Brain pericyte (primary cell): ENCODE measurements around the gene NID2.

ENCODE experiments used
- DNase-seq: peaks from one replicate; pipeline ENCODE4 v3.0.0-alpha.2; 2012; ENCODE audit warnings: low read depth, low spot score

NID2 gene

DNA sequence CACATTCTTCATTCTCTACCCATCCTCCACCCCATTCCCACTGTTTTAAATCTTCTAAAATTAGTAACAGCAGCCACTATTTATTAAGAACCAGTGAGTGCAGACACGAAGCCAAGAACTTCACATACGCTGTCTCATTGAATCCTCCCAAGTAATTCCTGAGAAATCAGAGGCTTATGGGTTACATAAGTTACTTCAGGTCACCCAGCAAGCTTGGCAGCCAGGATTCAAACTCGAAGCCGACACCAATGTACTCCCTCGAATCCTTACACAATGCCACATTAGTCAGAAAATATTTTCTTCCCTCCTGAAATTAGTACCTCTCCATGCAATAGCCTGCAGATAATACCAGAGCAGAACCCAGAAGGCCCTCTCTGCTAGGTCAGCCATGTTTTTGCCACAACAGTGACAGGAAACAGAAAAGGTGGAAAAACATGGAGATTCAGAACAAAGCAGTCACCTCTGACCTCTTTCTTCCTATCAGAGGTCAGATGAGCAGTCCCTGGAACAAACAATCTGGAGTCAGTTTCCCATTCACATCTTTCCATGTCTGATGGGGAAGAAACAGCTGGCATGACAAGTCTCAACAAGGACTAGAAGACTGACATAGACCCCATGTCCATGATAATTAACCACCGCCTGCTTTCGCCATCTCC lies 16.4 kb downstream of the NID2 start:
- DNase-seq, result no peak

DNA sequence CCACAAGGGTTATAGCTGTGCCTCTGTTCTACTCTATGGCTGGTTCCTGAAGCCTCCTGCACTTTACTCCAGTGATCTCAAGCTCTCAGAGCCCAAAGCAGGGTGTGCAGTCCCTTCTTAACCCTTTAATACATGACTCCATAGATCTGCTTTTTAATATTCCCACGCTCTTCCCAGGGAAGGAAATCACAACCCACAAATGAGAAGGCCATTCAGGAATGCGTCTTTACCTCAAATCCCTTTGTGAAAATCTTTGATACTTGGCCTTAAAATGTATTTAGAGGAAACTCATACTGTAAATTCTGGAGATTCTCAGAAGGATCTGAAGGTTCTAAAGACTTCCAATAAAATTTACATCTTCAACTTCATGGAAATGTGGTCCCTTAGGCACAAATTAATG lies 17.0 kb downstream of the NID2 start:
- no peak for DNase-seq

DNA sequence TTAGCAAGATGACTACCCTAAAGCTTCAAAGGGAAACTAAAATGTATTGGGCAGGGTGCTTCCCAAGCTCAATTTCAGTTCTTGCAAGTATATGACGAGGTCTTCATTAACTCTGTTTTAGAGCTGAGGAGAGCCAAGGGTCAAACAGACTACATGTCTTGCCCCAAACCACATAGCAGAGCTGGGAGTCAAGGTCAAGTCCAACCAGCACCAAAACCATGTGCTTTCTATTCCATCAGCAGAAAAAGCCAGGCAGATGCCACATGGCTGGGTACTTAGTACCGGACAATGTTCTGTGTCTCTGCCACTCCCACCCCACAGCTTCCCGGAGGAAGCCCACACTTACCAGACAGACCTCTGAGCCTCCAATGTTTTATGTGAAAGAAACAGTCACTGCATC lies 17.6 kb downstream of the NID2 start:
- DNase-seq, result no peak

DNA sequence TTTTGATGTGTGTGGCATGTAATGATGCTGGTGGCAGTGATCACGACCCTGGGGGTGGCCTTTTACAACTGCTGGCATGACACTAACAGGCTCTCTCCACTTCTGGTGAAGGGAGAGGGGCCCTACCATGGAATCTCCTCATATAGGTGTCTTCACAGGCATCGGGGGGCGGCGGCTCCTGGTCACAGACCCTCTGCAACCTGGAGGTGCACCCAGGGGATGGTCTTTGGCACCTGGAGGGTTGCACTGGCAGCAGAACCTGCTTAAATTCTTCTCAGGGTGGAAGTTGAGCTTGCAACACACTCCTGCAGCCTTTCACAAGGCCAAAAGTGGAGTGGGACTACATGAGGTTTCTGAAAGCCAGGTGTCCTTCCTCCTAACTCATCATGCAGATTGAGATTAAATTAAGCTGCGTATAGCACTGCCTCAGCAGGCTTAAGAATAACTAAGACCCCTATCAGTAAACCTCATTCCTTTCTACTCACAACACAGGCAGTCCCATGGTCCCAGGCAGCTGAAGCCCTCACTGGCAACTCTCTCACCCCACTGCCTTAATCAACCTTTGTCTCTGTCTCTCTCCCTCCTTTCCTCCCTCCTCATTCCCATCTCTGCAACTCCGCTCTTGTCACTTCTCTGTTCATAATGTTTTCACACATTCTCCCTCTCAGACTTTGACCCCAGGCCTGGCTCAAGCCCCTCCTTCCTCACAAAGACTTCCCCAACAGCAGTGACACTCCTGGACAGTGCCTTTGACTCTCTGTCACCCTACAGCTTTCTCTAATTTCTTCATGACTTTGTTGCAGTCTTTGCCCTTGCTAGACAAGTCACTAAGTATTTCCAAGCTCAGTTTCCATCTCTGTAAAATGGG lies 18.9 kb downstream of the NID2 start:
- DNase-seq, result no peak

DNA sequence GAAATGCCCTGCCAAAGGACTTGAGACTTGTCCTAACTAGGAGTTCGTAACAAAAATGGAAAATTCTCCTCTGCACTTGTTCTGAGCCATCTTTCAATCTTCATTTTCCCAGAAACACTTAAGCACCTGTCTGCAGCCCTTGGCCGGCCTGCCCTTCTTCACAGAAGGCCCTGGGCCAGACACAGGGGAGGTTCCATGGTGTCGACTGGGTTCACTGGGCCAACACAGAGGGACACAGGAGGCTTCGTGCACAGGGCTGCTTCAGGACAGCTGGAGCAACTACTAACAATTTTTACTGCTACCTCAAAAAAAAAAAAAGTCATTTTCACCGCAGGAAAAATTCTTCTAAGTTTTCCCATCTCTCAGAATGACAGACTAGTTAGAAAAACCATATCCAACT lies 19.6 kb downstream of the NID2 start:
- DNase-seq, result no peak

DNA sequence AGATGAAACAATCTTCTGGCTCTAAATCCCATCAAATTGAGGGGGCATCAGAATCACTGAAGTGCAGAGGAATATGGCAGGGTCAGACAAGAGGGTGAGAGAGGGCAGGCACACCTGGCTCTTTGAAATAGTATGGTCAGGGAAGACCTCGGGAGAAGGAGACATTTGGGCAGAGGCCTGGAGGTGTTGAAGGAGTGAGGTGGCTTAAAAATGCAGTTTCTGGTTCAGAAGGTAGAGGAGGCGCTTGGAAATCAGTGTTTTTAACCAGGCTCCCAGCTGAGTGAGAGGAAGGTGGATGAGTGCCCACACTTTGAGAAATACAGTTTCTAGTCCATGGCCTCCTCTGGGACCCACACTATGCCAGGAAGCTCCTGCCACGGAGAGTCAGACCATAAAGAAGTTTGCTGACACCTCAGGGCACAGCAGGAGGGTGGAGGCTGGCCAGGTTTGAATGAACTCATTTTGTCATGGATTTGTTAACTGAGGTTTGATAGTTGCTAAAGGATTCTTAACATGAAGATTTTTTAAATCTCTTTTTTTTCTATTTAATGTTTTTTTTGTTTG lies 20.1 kb downstream of the NID2 start:
- no peak for DNase-seq

DNA sequence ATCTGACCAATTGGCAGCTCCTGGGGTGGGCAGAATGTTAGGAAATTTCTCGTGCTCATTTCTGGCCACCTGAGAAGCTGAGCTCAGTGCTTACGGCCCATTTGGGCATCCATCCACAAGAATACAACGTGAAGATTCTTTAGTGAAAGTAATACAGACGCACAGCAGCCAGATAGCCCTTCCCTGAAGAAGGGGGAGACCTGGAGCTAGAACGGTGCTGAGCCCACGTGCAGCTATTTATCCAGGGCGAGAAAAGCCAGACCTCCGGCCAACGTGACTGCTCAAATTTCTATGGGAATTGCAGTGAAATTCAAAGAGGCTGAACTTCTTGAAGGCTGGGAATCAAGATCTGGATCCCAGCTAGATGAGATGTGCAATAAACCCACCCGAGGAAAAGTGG lies 20.7 kb downstream of the NID2 start:
- DNase-seq, result no peak

DNA sequence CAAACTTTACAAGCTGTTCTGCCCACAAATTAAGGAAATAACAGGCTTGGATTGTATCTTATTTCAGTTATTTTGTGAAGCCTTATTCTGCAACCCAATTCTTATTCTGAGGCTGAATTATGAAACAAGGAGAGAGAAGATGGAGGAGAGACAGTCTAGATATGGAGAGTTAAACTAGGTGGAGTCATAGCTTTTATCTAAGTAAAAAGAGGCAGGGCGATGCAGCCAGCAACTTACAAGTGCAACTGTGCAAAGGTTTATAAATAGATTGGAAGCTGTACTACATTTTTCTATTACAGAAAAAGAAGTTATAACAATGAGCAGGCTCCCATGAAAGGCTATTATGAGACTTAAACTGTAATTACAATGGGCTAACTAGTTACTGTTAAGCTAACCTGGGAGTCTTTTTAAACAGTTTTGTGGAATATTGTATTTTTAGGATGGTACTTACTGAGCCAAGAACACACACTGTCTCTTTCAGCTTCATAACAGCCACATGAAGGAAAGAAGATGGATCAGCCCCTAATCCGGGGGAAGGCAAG lies 22.4 kb downstream of the NID2 start:
- DNase-seq, result no peak

DNA sequence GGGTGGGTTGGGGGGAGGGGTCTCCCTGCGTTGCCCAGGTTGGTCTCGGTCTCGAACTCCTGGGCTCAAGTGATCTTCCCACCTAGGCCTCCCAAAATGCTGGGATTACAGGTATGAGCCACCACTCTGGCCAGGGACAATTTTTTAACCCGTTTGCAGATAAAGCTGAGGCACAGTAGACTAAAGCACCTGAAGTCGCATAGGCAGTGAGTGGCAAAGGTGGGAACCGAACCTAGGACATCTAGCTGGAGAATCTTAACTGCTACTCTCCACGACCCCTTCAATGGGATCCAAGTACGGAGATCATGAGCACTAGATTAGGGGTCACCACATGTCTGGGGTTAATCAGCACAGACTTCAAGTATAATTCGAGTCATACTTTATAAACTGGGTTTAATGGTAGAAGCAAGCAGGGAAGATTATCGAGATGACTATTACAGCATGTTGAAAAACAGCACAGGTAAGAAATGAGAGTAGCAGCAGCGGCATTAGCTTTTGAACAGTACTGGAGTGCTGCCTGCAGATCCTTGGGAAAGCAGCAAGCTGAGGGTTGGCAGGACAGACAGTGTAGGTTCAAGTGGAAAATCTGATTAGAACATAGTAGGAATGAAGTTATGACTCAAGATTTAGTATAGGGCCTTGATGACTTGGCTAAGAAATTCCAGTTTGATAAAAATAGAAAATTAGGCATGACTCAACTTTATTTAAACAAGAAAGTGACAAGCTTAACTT lies 23.9 kb downstream of the NID2 start:
- DNase-seq, result no peak

DNA sequence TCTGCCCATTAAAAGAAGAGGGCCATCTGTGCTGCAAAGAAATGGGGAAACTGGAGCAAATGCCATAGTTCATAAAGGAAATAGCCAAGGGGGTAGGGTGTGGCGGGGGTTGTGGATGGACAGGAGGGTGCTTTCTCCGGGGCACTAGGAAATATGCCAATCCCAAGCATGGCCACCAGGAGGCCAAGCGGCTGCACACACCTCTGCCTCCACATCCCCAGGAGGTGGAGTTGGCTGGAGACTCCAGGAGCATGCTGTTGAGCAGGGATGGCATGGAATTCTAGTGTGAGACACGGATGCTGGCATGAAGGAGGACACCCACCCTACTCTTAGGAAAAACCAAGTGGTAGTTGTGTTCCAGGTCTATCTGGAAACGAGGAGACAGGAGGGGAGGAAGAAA lies 25.2 kb downstream of the NID2 start:
- no peak for DNase-seq

DNA sequence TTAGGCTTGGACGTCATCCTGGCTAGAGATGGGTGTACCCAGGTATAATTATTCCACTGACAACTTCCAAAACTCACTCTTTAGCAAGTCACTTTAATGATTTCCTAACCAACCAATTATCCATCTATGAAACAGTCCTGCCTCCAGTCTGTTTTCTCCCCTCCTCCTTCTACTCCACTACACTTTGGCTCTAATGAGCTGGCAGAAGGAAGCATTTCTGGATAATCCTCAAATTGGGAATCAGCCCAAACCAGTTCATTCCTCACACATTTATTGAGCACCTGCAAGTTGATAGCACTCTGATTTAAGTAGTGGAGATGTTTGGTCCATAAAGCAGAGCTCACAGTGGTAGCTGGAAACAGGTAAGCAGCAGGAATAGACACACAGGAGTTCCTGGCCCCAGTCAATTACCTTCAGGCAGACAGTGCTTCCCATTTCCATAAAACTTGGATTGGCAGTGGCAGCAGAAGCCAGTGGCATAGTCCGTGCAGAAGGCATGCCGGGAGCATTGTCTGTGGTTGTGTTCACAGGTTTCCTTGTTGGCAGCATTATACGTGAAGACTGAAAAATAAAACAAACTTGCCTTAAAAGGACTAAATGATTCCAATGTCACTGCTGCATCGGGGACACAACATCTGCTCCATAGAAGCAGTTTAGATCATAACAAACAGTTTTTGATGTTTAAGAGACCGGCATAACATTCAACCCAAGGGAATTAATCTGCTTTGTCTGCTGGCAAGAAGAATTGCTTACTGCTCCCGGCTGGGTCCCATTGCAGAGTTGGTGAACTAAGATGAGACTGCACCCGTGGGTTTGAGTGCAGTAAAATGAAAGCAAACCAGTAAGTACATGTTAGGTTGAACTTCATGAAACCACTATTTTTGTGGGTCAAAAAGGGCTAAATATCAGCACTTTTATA lies 26.2 kb downstream of the NID2 start:
- DNase-seq, result no peak

DNA sequence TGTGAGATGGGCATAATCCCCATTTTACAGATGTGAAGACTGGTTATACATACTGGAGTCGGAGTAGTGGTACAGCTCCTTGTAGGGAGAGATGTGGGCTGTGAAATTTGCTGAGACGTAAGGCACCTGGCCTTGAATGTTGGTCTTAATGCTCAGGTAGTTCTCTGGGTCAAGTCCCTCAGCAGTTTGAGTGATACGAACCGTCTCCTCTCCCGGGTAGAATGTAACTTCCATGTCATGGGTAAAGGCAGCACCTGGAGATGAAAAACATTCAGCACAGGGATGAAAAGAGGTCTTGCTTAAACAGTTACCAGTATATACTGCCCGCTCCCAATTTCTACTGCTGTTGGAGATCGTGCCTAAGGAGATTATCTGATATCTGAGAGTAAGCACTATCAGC lies 28.3 kb downstream of the NID2 start:
- no peak for DNase-seq

DNA sequence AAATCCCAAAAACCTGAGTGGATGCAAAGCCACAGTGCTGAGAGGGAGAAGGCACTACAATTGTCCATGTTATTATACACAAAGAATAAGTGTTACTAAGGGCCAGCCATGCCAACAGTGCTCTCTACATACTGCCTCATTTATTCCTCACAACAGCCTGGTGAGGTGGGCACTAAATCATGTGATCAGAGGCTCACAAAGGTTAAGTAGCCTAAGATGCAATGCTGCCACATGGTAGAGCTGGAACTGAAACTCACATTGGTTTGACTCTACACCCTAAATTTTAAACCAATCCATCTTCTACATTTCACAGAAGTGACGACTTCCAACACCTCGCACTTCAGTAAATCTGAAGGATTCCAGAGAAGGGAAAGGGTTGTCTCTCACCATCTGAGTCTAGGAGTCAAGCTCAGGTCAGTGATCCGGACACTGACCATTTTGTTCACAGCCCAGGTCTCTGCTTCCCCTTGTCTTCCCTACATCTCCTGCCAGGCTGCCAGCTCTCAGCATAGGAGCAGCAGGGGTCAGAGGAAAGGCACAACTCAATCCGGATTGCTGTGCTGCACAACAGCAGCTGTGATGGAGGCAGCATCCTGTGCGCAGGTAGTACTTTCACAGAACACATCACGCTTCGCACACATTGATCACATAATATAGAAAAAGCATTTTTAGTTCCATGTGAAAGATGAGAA lies 29.6 kb downstream of the NID2 start:
- no peak for DNase-seq

DNA sequence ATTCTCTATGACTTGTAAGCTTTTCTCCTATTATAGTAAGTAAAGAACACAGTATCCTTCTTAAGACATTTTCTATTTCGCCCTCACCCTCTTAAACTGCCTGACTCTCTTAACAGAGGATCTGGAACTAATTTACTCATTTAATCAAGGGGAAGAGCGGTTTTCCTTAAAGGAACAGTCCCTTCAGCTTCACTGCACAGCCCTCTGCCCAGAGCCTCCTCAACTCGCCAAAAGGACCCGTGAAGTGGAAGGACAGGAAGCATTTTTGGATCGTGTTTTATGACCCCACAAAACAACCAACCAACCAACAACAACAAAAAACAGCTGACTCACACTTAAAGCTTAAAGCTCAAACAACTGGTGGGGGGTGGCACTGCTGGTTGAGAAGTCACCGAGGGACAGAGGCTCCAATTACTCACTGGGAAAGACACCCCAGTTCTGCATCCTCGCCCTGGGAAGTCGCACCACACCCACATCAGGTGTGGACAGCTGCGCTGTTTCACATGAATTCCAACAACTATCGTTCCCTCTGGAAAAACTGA lies 35.7 kb downstream of the NID2 start:
- no peak for DNase-seq

DNA sequence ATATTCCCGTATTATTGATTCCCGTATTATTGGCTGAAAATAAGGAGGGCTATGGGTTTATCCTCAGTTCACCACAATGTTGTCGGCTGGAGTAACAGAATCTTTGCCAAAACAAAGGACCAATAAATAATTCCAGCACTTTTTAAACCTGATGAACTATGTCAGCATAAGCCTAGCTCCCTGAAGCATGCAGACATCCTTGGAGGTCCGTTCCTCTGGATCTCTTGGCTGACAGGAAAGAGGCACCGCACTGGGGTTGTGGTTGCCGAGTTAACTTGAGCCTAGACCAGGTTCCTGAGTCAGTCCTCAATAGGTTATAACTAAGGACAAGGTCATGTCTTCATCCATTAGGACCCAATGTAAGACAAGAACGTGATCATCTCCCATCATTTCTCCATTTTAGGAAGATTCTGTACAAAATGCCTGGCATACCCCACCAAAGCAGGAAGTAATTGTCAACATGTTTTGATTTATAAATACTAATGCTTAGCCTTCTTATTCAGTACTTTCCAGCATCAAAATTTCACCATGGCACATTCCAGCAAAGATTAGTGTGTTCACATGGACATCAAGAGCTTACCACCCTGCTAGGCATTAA lies 36.6 kb downstream of the NID2 start:
- no peak for DNase-seq

DNA sequence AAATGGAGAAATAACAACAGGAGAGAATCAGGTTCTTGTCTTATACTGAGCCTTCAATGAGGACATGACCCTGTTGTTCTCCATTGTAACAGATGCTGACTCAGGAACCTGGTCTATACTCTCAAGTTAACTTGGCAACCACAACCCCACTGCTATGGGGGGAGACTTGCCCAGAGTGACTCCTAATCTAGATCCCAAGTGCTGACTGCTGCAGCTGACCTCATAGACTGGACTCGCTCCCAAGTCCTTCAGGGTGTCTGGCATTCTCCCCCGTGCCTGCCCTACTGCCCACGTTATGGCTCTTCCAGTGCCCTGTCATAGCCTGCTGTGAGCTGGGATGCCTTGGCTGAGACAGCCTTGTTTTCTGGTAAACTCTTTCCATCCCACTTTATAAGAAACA lies 37.1 kb downstream of the NID2 start:
- no peak for DNase-seq

DNA sequence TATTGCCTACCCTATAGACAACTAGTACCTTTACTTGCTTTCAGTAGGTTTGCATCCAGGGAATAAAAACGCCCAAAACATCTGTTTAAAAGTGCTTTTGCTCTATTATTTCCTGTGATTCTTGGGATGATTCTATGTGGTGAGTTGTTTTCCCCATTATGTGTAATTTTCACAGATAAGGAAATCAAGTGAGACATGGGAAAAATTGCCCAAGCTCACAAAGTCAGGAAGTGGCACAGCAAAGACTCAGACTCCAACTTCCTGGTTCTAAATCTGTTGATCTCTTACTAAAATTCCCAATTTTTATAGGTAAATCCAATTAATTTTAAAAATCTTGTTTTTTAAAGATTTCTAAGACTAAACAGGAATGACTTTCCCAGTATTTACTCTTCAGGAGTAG lies 39.0 kb downstream of the NID2 start:
- no peak for DNase-seq

DNA sequence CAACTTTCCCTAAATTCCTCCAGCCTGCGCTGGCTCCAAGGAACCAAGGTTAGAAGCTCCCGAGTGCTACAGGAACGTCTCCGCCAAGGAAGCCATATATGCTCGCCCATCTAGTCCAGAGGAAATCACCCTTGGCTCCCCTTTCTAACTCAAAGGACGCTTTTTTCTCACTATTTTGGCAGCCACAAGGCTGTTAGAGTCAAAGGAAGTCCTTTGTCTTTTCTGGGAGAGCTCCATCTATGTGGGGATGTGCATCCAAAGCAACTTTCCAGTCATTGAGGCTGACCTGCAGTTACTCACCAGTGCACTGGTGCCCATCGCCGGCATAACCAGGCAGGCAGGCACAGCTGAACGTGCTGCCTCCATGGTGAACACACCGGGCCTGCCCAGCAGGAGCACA lies 42.0 kb downstream of the NID2 start:
- no peak for DNase-seq

DNA sequence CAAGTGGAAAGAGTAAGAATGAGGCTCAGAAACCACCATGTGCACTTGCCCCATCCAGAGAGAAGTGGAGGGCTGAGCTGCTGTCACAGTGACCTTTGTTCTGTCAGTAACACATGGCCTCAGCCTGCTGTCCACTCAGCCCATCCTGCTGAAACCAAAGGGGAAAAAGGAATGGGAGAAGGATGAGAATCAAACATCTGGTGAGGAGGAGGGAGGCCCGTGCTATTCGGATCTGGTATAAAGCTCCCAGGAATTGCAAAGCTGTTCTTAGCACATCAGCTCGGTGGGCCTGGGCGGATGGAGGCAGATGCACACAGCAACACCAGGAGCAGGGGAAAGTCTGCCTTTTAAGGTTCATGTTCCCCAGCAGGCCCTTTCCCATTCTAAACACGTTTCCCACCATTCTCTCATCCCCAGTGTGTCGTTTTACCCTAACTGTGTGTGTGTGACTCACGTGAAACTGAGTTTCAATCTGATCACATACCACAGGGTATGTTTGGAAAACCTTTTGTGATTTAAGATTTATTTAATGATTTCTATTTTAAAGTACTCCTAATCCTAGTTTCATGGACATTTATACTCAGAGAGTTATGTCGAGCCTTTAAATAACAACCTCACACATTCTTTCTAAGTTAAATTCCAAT lies 42.7 kb downstream of the NID2 start:
- no peak for DNase-seq
